ENCODE results near the gene CAMKMT. TPM values are rescaled to one million over a fixed set of nuclear protein-coding genes. Genes with fewer than 3 reads are reported as not detected.

The CAMKMT gene
- total RNA-seq, 4 donors from 2014 or later, result 4.5 to 57.9 (median 15.4) TPM

- TF ChIP-seq, protein P1, sequence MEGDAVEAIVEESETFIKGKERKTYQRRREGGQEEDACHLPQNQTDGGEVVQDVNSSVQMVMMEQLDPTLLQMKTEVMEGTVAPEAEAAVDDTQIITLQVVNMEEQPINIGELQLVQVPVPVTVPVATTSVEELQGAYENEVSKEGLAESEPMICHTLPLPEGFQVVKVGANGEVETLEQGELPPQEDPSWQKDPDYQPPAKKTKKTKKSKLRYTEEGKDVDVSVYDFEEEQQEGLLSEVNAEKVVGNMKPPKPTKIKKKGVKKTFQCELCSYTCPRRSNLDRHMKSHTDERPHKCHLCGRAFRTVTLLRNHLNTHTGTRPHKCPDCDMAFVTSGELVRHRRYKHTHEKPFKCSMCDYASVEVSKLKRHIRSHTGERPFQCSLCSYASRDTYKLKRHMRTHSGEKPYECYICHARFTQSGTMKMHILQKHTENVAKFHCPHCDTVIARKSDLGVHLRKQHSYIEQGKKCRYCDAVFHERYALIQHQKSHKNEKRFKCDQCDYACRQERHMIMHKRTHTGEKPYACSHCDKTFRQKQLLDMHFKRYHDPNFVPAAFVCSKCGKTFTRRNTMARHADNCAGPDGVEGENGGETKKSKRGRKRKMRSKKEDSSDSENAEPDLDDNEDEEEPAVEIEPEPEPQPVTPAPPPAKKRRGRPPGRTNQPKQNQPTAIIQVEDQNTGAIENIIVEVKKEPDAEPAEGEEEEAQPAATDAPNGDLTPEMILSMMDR (IDR thresholded peaks at IDR 0.05), result no peak
- no peak for TF ChIP-seq EP300 (IDR thresholded peaks at IDR 0.05; ENCODE audit: low read depth)
- TF ChIP-seq POLR2AphosphoS5 (IDR thresholded peaks at IDR 0.05), result no peak
- TF ChIP-seq POLR2A (IDR thresholded peaks at IDR 0.05), result no peak
These were observed 451.9 kb downstream of the CAMKMT start for GRCh38 chr2:44813658-44814057.

DNA sequence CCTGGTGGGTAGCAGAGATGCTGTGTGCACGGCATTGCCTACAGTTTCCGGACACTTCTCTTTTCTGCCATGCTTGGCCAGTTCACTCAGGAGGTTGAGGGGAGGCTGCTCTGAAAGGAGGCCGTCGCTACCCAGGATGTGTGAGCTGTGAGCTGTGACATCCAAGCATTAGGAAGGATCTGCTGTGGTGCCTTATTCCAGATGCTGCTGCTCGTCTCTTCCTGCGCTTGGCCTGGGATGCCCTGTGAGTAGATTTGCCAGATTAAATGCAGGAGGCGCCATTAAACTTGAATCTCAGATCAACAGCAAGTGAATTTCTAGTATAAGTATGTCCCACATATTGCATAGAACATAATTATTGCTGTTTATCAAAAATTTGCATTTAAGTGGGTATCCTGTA is 455.5 kb downstream of the CAMKMT start:
- TF ChIP-seq, protein P1 (IDR thresholded peaks at IDR 0.05), result no peak
- TF ChIP-seq POLR2AphosphoS5 (IDR thresholded peaks at IDR 0.05) (no peak), POLR2A (IDR thresholded peaks at IDR 0.05) (no peak), EP300 (IDR thresholded peaks at IDR 0.05; ENCODE audit: low read depth) (no peak)
- Histone ChIP-seq H3K27me3 (peaks cover under 1% of the 10 kb centered on the region), H3K36me3 (no peaks in the 10 kb centered on the region), H3K27ac (no peak overlapping the region), H3K4me3 (no peak overlapping the region), H3K9me3 (no peaks in the 10 kb centered on the region), H3K4me1 (peaks cover 0 to 5% (median 0%) of the 10 kb centered on the region in 4 donors)
- intact Hi-C loops (cut with DNase I; ENCODE audit: low total_unique reads) (no loop called here), in situ Hi-C loops (cut with MboI; ENCODE audit: low pct_ligation_motif_present in 1 of 4, low pct_unique_long_range_greater_than_20kb in 1 of 4, low sequenced_read_pairs in 3 of 4) (no loop called here)
- no peak for DNase-seq
- 92% methylated on average over 2 to 6 of the region's 7 CpGs for WGBS, 2 donors (ENCODE audit: low coverage in 1 of 2)

More at GRCh38 chr2:44813658-44814057, 451.9 kb downstream of the CAMKMT start:
- peaks cover 0 to 5% (median 0%) of the 10 kb centered on the region in 4 donors for H3K4me1 ChIP-seq
- in situ Hi-C loops (cut with MboI; ENCODE audit: low pct_ligation_motif_present in 1 of 4, low pct_unique_long_range_greater_than_20kb in 1 of 4, low sequenced_read_pairs in 3 of 4), result no loop called here
- DNase-seq, result no peak
- H3K4me3 ChIP-seq, result no peak overlapping the region
- H3K36me3 ChIP-seq, result no peaks in the 10 kb centered on the region
- intact Hi-C loops (cut with DNase I; ENCODE audit: low total_unique reads), result no loop called here
- no peak overlapping the region for H3K27ac ChIP-seq
- WGBS, 2 donors (ENCODE audit: low coverage in 1 of 2), result 47% methylated on average over 2 of the region's 2 CpGs; no CpG with 5 or more reads in 1 of the 2 donors
- no peaks in the 10 kb centered on the region for H3K9me3 ChIP-seq
- H3K27me3 ChIP-seq, result peaks cover 25% of the 10 kb centered on the region

- Histone ChIP-seq H3K4me3 (no peak overlapping the region), H3K36me3 (no peaks in the 10 kb centered on the region), H3K4me1 (peaks cover 0 to 5% (median 0%) of the 10 kb centered on the region in 4 donors), H3K27ac (peak overlapping the region in 1 of 4 donors; percentile 30), H3K9me3 (no peaks in the 10 kb centered on the region), H3K27me3 (no peaks in the 10 kb centered on the region)
- in situ Hi-C loops (cut with MboI; ENCODE audit: low pct_ligation_motif_present in 1 of 4, low pct_unique_long_range_greater_than_20kb in 1 of 4, low sequenced_read_pairs in 3 of 4) (no loop called here), intact Hi-C loops (cut with DNase I; ENCODE audit: low total_unique reads) (no loop called here)
- TF ChIP-seq POLR2A (IDR thresholded peaks at IDR 0.05) (no peak), EP300 (IDR thresholded peaks at IDR 0.05; ENCODE audit: low read depth) (no peak), POLR2AphosphoS5 (IDR thresholded peaks at IDR 0.05) (no peak)
- TF ChIP-seq, protein P1 (IDR thresholded peaks at IDR 0.05), result no peak
- no peak for DNase-seq
- WGBS, 2 donors (ENCODE audit: low coverage in 1 of 2), result 65 to 73% methylated on average over 2 of the region's 2 CpGs
These were observed 456.1 kb downstream of the CAMKMT start for GRCh38 chr2:44817673-44818335.

DNA sequence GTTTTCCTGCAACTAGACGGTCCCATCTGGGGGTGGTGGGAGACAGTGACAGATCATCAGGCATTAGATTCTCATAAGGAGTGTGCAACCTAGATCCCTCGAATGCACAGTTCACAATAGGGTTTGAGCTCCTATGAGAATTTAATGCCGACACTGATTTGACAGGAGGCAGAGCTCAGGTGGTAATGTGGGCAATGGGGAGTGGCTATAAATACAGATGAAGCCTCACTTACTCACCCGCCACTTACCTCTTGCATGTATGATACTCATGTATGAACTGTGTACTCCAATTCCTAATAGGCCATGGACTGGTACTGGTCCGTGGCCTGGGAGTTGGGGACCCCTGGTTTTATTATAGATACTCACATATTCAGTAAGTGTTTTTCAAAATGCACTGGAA is 457.3 kb downstream of the CAMKMT start:
- in situ Hi-C loops (cut with MboI; ENCODE audit: low pct_ligation_motif_present in 1 of 4, low pct_unique_long_range_greater_than_20kb in 1 of 4, low sequenced_read_pairs in 3 of 4), result no loop called here
- Histone ChIP-seq H3K27ac (no peak overlapping the region), H3K4me1 (peaks cover 0 to 5% (median 0%) of the 10 kb centered on the region in 4 donors)

More for the DNA sequence above, 457.3 kb downstream of the CAMKMT start:
- Histone ChIP-seq H3K9me3 (no peaks in the 10 kb centered on the region), H3K4me3 (no peak overlapping the region), H3K36me3 (no peaks in the 10 kb centered on the region), H3K27me3 (no peaks in the 10 kb centered on the region)
- intact Hi-C loops (cut with DNase I; ENCODE audit: low total_unique reads), result no loop called here
- DNase-seq, result no peak
- TF ChIP-seq, protein P1 (IDR thresholded peaks at IDR 0.05), result no peak
- no peak for TF ChIP-seq POLR2AphosphoS5 (IDR thresholded peaks at IDR 0.05)
- TF ChIP-seq EP300 (IDR thresholded peaks at IDR 0.05; ENCODE audit: low read depth), result no peak
- TF ChIP-seq POLR2A (IDR thresholded peaks at IDR 0.05), result no peak
- 58 to 73% methylated on average over 2 to 5 of the region's 5 CpGs for WGBS, 2 donors (ENCODE audit: low coverage in 1 of 2)

Measured in transverse colon (tissue), 4 donors.